Endothelial cell of umbilical vein (primary cell): ENCODE data around the gene TRAPPC14. TPM values are rescaled to one million over a fixed set of nuclear protein-coding genes. Genes with fewer than 3 reads are reported as not detected.

Experiments used
- BruUV-seq: library from RNA; stranded (reverse); fragments of 400-500 nt; replicated peaks from 2 replicates; lab custom pipeline; 2021; lab: Mats Ljungman, UMichigan
- CTCF ChIA-PET: fragments of 300-600, 350-600 bp; sonication (Branson Sonifier 250); formaldehyde crosslinking; loops from one replicate; lab custom pipeline; 2021; ENCODE audit warnings: antibody characterized with exemption, inconsistent platforms; lab: Charles Lee
- POLR2A ChIA-PET: fragments of 300-600, 350-600 bp; sonication (Branson Sonifier 250); formaldehyde crosslinking; loops from one replicate; lab custom pipeline; 2021; ENCODE audit warnings: antibody characterized with exemption, inconsistent platforms; lab: Charles Lee
- DNase-seq: peaks from one replicate; pipeline ENCODE4 v3.0.0-alpha.2; 2011; ENCODE audit warnings: low read depth, low spot score
- FAIRE-seq: peaks from 2 replicates; lab custom pipeline; 2011; peaks lifted over from hg19 to GRCh38; lab: Jason Lieb, UNC
- H2AFZ ChIP-seq: 2 replicates; pipeline ENCODE4 v1.6.0; 2012; ENCODE audit warnings: low read depth, low read length, control low read depth, inconsistent platforms
- H3K27ac ChIP-seq: 2 replicates; pipeline ENCODE4 v1.5.1; 2011; ENCODE audit warnings: low read depth, mild to moderate bottlenecking, control low read depth, low read length, moderate library complexity; ENCODE audit not compliant: insufficient read depth
- H3K27me3 ChIP-seq, 2 experiments: 2 replicates each; pipeline versions ENCODE4 v1.6.0 to v1.6.1; 2011; ENCODE audit warnings: low read length in 2 of 2, mixed read lengths in 1 of 2; ENCODE audit not compliant: control insufficient read depth in 2 of 2, insufficient read depth in 2 of 2
- H3K36me3 ChIP-seq, 2 experiments: 2 replicates in 1 of 2; 3 replicates in 1 of 2; pipeline ENCODE4 v1.5.1; 2011; ENCODE audit warnings: low read length in 2 of 2, mild to moderate bottlenecking in 1 of 2, moderate library complexity in 1 of 2; ENCODE audit not compliant: control insufficient read depth in 2 of 2, insufficient read depth in 2 of 2; ENCODE audit errors: extremely low read depth in 1 of 2
- H3K4me1 ChIP-seq: 3 replicates; pipeline ENCODE4 v1.5.1; 2011; ENCODE audit warnings: mild to moderate bottlenecking, low read length; ENCODE audit not compliant: control insufficient read depth, insufficient read depth; ENCODE audit errors: extremely low read depth
- H3K4me2 ChIP-seq: 2 replicates; pipeline ENCODE4 v1.6.1; 2011; ENCODE audit warnings: low read length, control low read depth, mixed read lengths; ENCODE audit not compliant: insufficient read depth
- H3K4me3 ChIP-seq, 3 experiments: fragments of 200-600 bp in 1 of 3; sonication (generic), shearing (Covaris generic) in 1 of 3; replicated peaks in 1 of 3; 2 replicates each; pipeline ENCODE4 v1.5.1; 2011 to 2016; ENCODE audit warnings: control low read depth in 3 of 3, low read length in 3 of 3, mild to moderate bottlenecking in 2 of 3, inconsistent platforms in 1 of 3, low read depth in 1 of 3, moderate library complexity in 1 of 3; ENCODE audit not compliant: insufficient read depth in 1 of 3
- H3K79me2 ChIP-seq: 2 replicates; pipeline ENCODE4 v1.6.0; 2012; ENCODE audit warnings: low read length, inconsistent platforms; ENCODE audit not compliant: control insufficient read depth, insufficient read depth
- H3K9ac ChIP-seq: replicated peaks from 2 replicates; pipeline ENCODE3; 2011; ENCODE audit warnings: low read length, control low read depth; ENCODE audit not compliant: insufficient read depth; ENCODE audit errors: extremely low read depth
- H3K9me1 ChIP-seq: replicated peaks from 3 replicates; pipeline ENCODE4 v1.6.0; 2011; ENCODE audit warnings: mild to moderate bottlenecking, low read length; ENCODE audit not compliant: control insufficient read depth, insufficient read depth; ENCODE audit errors: extremely low read depth
- H3K9me3 ChIP-seq: replicated peaks from 2 replicates; pipeline ENCODE4 v1.5.1; 2012; ENCODE audit warnings: low read length, inconsistent platforms; ENCODE audit not compliant: control insufficient read depth, insufficient read depth
- H4K20me1 ChIP-seq: replicated peaks from 2 replicates; pipeline ENCODE3; 2011; ENCODE audit warnings: mild to moderate bottlenecking, low read length; ENCODE audit not compliant: control insufficient read depth, insufficient read depth; ENCODE audit errors: extremely low read depth
- CTCF ChIP-seq, 2 donors: IDR thresholded peaks; 1 replicate in 1 of 2; 2 replicates in 1 of 2; pipeline ENCODE4 v1.5.1; 2011; ENCODE audit warnings: low read length in 2 of 2, mild to moderate bottlenecking in 2 of 2, moderate library complexity in 2 of 2, control low read depth in 1 of 2, inconsistent platforms in 1 of 2, low read depth in 1 of 2; ENCODE audit not compliant: insufficient read depth in 1 of 2; ENCODE audit errors: extremely low read depth in 1 of 2
- EZH2 ChIP-seq: IDR thresholded peaks from 2 replicates; pipeline ENCODE4 v1.6.1; 2012; ENCODE audit warnings: borderline replicate concordance, low read depth, mild to moderate bottlenecking, moderate library complexity, low read length, inconsistent platforms; ENCODE audit not compliant: severe bottlenecking
- FOS ChIP-seq: IDR thresholded peaks from 2 replicates; pipeline ENCODE4 v1.6.1; 2011; ENCODE audit warnings: mild to moderate bottlenecking, low read length, moderate library complexity, borderline replicate concordance; ENCODE audit not compliant: insufficient read depth
- GATA2 ChIP-seq: IDR thresholded peaks from 2 replicates; pipeline ENCODE4 v1.7.0; 2011; ENCODE audit warnings: low read depth, mild to moderate bottlenecking, moderate library complexity, mixed read lengths, low read length; ENCODE audit not compliant: insufficient read length, insufficient read depth
- JUN ChIP-seq: IDR thresholded peaks from 2 replicates; pipeline ENCODE4 v1.6.1; 2011; ENCODE audit warnings: borderline replicate concordance, low read depth; ENCODE audit not compliant: insufficient read length, insufficient read depth
- MAX ChIP-seq: IDR thresholded peaks from 2 replicates; pipeline ENCODE4 v1.6.1; 2011; ENCODE audit not compliant: insufficient read depth, insufficient read length
- MYC ChIP-seq: IDR thresholded peaks from one replicate; pipeline ENCODE4 v1.6.1; 2011; ENCODE audit warnings: mild to moderate bottlenecking, low read depth, low read length
- POLR2A ChIP-seq: IDR thresholded peaks from 2 replicates; pipeline ENCODE4 v1.6.1; 2012; ENCODE audit warnings: low read depth, mild to moderate bottlenecking, control low read depth, low read length
- POLR2AphosphoS5 ChIP-seq: IDR thresholded peaks from 2 replicates; pipeline ENCODE4 v1.6.1; 2012; ENCODE audit warnings: low read depth, mild to moderate bottlenecking, control low read depth, low read length, moderate library complexity; ENCODE audit not compliant: insufficient read depth
- dilution Hi-C: fragments of 300-500 bp; cut with MboI; formaldehyde crosslinking; loops from one replicate; pipeline ENCODE4 v1.15.0; 2019; ENCODE audit warnings: low sequenced_read_pairs; ENCODE audit not compliant: extremely low pct_ligation_motif_present
- intact Hi-C: fragments of 100-400 bp; cut with micrococcal nuclease; formaldehyde crosslinking; loops from one replicate; pipeline ENCODE4 v1.10.0; 2022
- polyA plus RNA-seq, 4 experiments: library from polyadenylated mRNA; depleted of rRNA in 3 of 4; stranded (reverse) in 3 of 4; unstranded in 1 of 4; fragments of >200 nt; gene quantifications; 2 replicates each; pipeline versions ENCODE4 v1.2.1 to v1.2.3, GENCODE V29; 2011 to 2012; ENCODE audit warnings: missing spikeins in 1 of 4
- total RNA-seq: library from RNA; stranded (reverse); gene quantifications from 2 replicates; pipeline ENCODE4 v1.2.3, GENCODE V29; 2021

The TRAPPC14 gene
- total and polyA plus RNA-seq, 2 donors (not counting 3 experiments of a cell fraction or from before 2014, with no cell fraction given): 13.3 to 23.0 TPM

GRCh38 chr7:100122568-100122967 is 36.0 kb downstream of the TRAPPC14 start:
- H4K20me1 ChIP-seq: no peaks in the 10 kb centered on the region
- no peak overlapping the region for H3K27ac ChIP-seq
- peaks cover 0 to 2% of the 10 kb centered on the region in 2 experiments for H3K36me3 ChIP-seq
- dilution Hi-C loops (no loop called here), intact Hi-C loops (no loop called here)
- POLR2A ChIA-PET: no interaction called here
- BruUV-seq: no TSS peak
- no peaks in the 10 kb centered on the region for H3K9me3 ChIP-seq
- DNase-seq (no peak), FAIRE-seq (no peak)
- peaks cover 10% of the 10 kb centered on the region for H3K79me2 ChIP-seq
- TF ChIP-seq MAX: no peak
- TF ChIP-seq JUN: no peak
- no peak for TF ChIP-seq POLR2A
- TF ChIP-seq EZH2: no peak
- no peak for TF ChIP-seq CTCF (IDR thresholded peaks at IDR 0.05; ENCODE audit: extremely low read depth in 1 of 2, insufficient read depth in 1 of 2, low read depth in 1 of 2, low read length in 2 of 2)
- TF ChIP-seq POLR2AphosphoS5: no peak
- no peak for TF ChIP-seq MYC
- TF ChIP-seq GATA2: no peak
- TF ChIP-seq FOS: no peak
- H3K27me3 ChIP-seq: no peaks in the 10 kb centered on the region
- H2AFZ ChIP-seq: no peak overlapping the region
- H3K9ac ChIP-seq: no peak overlapping the region
- H3K4me2 ChIP-seq: no peak overlapping the region
- no peak overlapping the region for H3K4me3 ChIP-seq
- CTCF ChIA-PET: interaction anchor here (1.0 kb wide), 1 partner anchor 8 kb away, joined by 3 read pairs; no protein-coding TSS in a partner anchor
- H3K9me1 ChIP-seq: no peaks in the 10 kb centered on the region
- H3K4me1 ChIP-seq: peaks cover 16% of the 10 kb centered on the region
